ENCODE data around the gene USP11.
A peak's percentile ranks its signal among the peaks of the same experiment; 100 is the strongest.

Gene USP11

GRCh38 chrX:47229427-47229826 lies 3.4 kb upstream of the USP11 start:
- no peak for TF ChIP-seq CTCF (conservative IDR thresholded peaks at IDR 0.05; ENCODE audit: low read depth, low read length)
- no peak for DNase-seq (ENCODE audit: low read depth)
- H3K4me3 ChIP-seq (ENCODE audit: low read depth, low read length): no peak overlapping the region

GRCh38 chrX:47230136-47230868 lies 2.5 kb upstream of the USP11 start:
- no peak for TF ChIP-seq CTCF (conservative IDR thresholded peaks at IDR 0.05; ENCODE audit: low read depth, low read length)
- no peak for DNase-seq (ENCODE audit: low read depth)
- no peak overlapping the region for H3K4me3 ChIP-seq (ENCODE audit: low read depth, low read length)

GRCh38 chrX:47231167-47231566 lies 1.6 kb upstream of the USP11 start:
- no peak overlapping the region for H3K4me3 ChIP-seq (ENCODE audit: low read depth, low read length)
- DNase-seq (ENCODE audit: low read depth): no peak
- TF ChIP-seq CTCF (conservative IDR thresholded peaks at IDR 0.05; ENCODE audit: low read depth, low read length): no peak

GRCh38 chrX:47232197-47232802 lies 509 bp upstream of the USP11 start:
- H3K4me3 ChIP-seq (ENCODE audit: low read depth, low read length): peak overlapping the region; percentile 75
- no peak for DNase-seq (ENCODE audit: low read depth)
- no peak for TF ChIP-seq CTCF (conservative IDR thresholded peaks at IDR 0.05; ENCODE audit: low read depth, low read length)

GRCh38 chrX:47233333-47234113 lies 714 bp downstream of the USP11 start:
- peak; percentile 99 for DNase-seq (ENCODE audit: low read depth)
- peak overlapping the region; percentile 75 for H3K4me3 ChIP-seq (ENCODE audit: low read depth, low read length)
- no peak for TF ChIP-seq CTCF (conservative IDR thresholded peaks at IDR 0.05; ENCODE audit: low read depth, low read length)

GRCh38 chrX:47234583-47234982 lies 1.8 kb downstream of the USP11 start:
- no peak for TF ChIP-seq CTCF (conservative IDR thresholded peaks at IDR 0.05; ENCODE audit: low read depth, low read length)
- no peak for DNase-seq (ENCODE audit: low read depth)
- peak overlapping the region; percentile 60 for H3K4me3 ChIP-seq (ENCODE audit: low read depth, low read length)
